H9 (cell line): ENCODE data around the gene TCF7L2. TPM values are rescaled to one million over a fixed set of nuclear protein-coding genes. Genes with fewer than 3 reads are reported as not detected.

ENCODE experiments used
- DNase-seq: peaks from one replicate; pipeline ENCODE4 v3.0.0-alpha.2; 2017
- H2AFZ ChIP-seq: one replicate; pipeline ENCODE4 v1.6.1; 2013; ENCODE audit warnings: mild to moderate bottlenecking, low read length, control low read depth, moderate library complexity
- H2AK5ac ChIP-seq: 2 replicates; pipeline ENCODE4 v1.6.1; 2013; ENCODE audit warnings: low read length, control low read depth, mixed read lengths; ENCODE audit not compliant: insufficient read length
- H2BK120ac ChIP-seq: one replicate; pipeline ENCODE4 v1.6.1; 2013; ENCODE audit warnings: low read depth, mild to moderate bottlenecking, low read length, control low read depth, inconsistent platforms; ENCODE audit not compliant: poor library complexity, severe bottlenecking
- H2BK12ac ChIP-seq: 2 replicates; pipeline ENCODE4 v1.6.1; 2013; ENCODE audit warnings: low read length, control low read depth, mixed read lengths, low read depth; ENCODE audit not compliant: insufficient read length
- H2BK15ac ChIP-seq: 2 replicates; pipeline ENCODE4 v1.6.1; 2013; ENCODE audit warnings: low read depth, low read length, control low read depth
- H2BK20ac ChIP-seq: one replicate; pipeline ENCODE4 v1.6.1; 2013; ENCODE audit warnings: low read depth, mild to moderate bottlenecking, low read length, control low read depth, inconsistent platforms; ENCODE audit not compliant: poor library complexity, severe bottlenecking
- H2BK5ac ChIP-seq: 2 replicates; pipeline ENCODE4 v1.6.1; 2013; ENCODE audit warnings: low read length, control low read depth, mixed read lengths; ENCODE audit not compliant: insufficient read length
- H3K14ac ChIP-seq: 2 replicates; pipeline ENCODE4 v1.6.1; 2013; ENCODE audit warnings: low read length, control low read depth; ENCODE audit not compliant: insufficient read depth
- H3K18ac ChIP-seq: 2 replicates; pipeline ENCODE4 v1.6.1; 2013; ENCODE audit warnings: low read depth, mild to moderate bottlenecking, mixed read lengths, low read length, control low read depth; ENCODE audit not compliant: insufficient read length
- H3K23ac ChIP-seq: 2 replicates; pipeline ENCODE4 v1.6.1; 2013; ENCODE audit warnings: low read length, control low read depth, mixed read lengths, low read depth; ENCODE audit not compliant: insufficient read length
- H3K23me2 ChIP-seq: 2 replicates; pipeline ENCODE4 v1.6.1; 2013; ENCODE audit warnings: low read depth, mild to moderate bottlenecking, mixed read lengths, low read length, control low read depth; ENCODE audit not compliant: insufficient read length, poor library complexity, severe bottlenecking
- H3K27ac ChIP-seq: 2 replicates; pipeline ENCODE4 v1.5.1; 2013; ENCODE audit warnings: low read length, control low read depth, mixed read lengths, low read depth; ENCODE audit not compliant: insufficient read length
- H3K27me3 ChIP-seq: 2 replicates; pipeline ENCODE4 v1.6.1; 2013; ENCODE audit warnings: low read length, control low read depth, inconsistent platforms; ENCODE audit not compliant: insufficient read depth
- H3K4ac ChIP-seq: 2 replicates; pipeline ENCODE4 v1.6.1; 2013; ENCODE audit warnings: low read depth, mild to moderate bottlenecking, control low read depth, inconsistent platforms, low read length, moderate library complexity
- H3K4me1 ChIP-seq: 2 replicates; pipeline ENCODE4 v1.6.1; 2013; ENCODE audit warnings: low read length, control low read depth, inconsistent platforms; ENCODE audit not compliant: insufficient read depth
- H3K4me2 ChIP-seq: 2 replicates; pipeline ENCODE4 v1.6.1; 2013; ENCODE audit warnings: low read length, control low read depth, mixed read lengths; ENCODE audit not compliant: insufficient read length, insufficient read depth
- H3K56ac ChIP-seq: 2 replicates; pipeline ENCODE4 v1.6.1; 2013; ENCODE audit warnings: low read depth, mild to moderate bottlenecking, mixed read lengths, low read length, control low read depth; ENCODE audit not compliant: insufficient read length
- H3K79me1 ChIP-seq: 2 replicates; pipeline ENCODE4 v1.6.1; 2013; ENCODE audit warnings: low read depth, mild to moderate bottlenecking, moderate library complexity, low read length, control low read depth, inconsistent platforms; ENCODE audit not compliant: insufficient read depth, poor library complexity, severe bottlenecking
- H3K79me2 ChIP-seq: 2 replicates; pipeline ENCODE4 v1.6.1; 2013; ENCODE audit warnings: low read length, control low read depth, inconsistent platforms; ENCODE audit not compliant: insufficient read depth
- H3K9ac ChIP-seq: 2 replicates; pipeline ENCODE4 v1.6.1; 2013; ENCODE audit warnings: low read length, control low read depth, mixed read lengths; ENCODE audit not compliant: insufficient read length; ENCODE audit errors: extremely low read depth
- H3K9me3 ChIP-seq: one replicate; pipeline ENCODE4 v1.6.1; 2013; ENCODE audit warnings: low read depth, low read length, inconsistent platforms; ENCODE audit not compliant: control insufficient read depth
- H3T11ph ChIP-seq: one replicate; pipeline ENCODE4 v1.6.1; 2013; ENCODE audit warnings: mild to moderate bottlenecking, low read length, control low read depth, inconsistent platforms
- H4K20me1 ChIP-seq: one replicate; pipeline ENCODE4 v1.6.1; 2013; ENCODE audit not compliant: control insufficient read depth, insufficient read length, insufficient read depth
- H4K5ac ChIP-seq: 2 replicates; pipeline ENCODE4 v1.6.1; 2013; ENCODE audit warnings: low read depth, mild to moderate bottlenecking, mixed read lengths, low read length, control low read depth; ENCODE audit not compliant: insufficient read length
- H4K8ac ChIP-seq: replicated peaks from 2 replicates; pipeline ENCODE4 v1.6.1; 2013; ENCODE audit warnings: low read length, control low read depth, mixed read lengths, low read depth; ENCODE audit not compliant: insufficient read length
- H4K91ac ChIP-seq: 2 replicates; pipeline ENCODE4 v1.6.1; 2013; ENCODE audit warnings: low read depth, mild to moderate bottlenecking, moderate library complexity, mixed read lengths, low read length, control low read depth; ENCODE audit not compliant: insufficient read length
- H3K27ac Mint-ChIP-seq, 3 experiments: 2 replicates in 2 of 3; 3 replicates in 1 of 3; pipeline ENCODE4 v1.8.0; 2020 to 2021; ENCODE audit warnings: mixed read lengths in 3 of 3, mild to moderate bottlenecking in 1 of 3, moderate library complexity in 1 of 3
- H3K27me3 Mint-ChIP-seq: 2 replicates; pipeline ENCODE4 v1.8.0; 2021; ENCODE audit warnings: low read depth, mild to moderate bottlenecking, moderate library complexity, mixed read lengths
- H3K36me3 Mint-ChIP-seq, 3 experiments: 2 replicates in 2 of 3; 3 replicates in 1 of 3; pipeline ENCODE4 v1.8.0; 2020 to 2021; ENCODE audit warnings: low read depth in 3 of 3, mixed read lengths in 3 of 3; ENCODE audit not compliant: insufficient read depth in 1 of 3
- H3K4me1 Mint-ChIP-seq, 2 experiments: 2 replicates each; pipeline ENCODE4 v1.8.0; 2020; ENCODE audit warnings: mixed read lengths in 2 of 2
- H3K4me3 Mint-ChIP-seq, 2 experiments: 2 replicates in 1 of 2; 3 replicates in 1 of 2; pipeline ENCODE4 v1.8.0; 2020 to 2021; ENCODE audit warnings: mild to moderate bottlenecking in 2 of 2, mixed read lengths in 2 of 2, moderate library complexity in 1 of 2
- H3K9me3 Mint-ChIP-seq, 2 experiments: 2 replicates in 1 of 2; 3 replicates in 1 of 2; pipeline ENCODE4 v1.8.0; 2020; ENCODE audit warnings: mild to moderate bottlenecking in 2 of 2, mixed read lengths in 2 of 2, moderate library complexity in 1 of 2
- WGBS: extraction: QIAGEN DNeasy Blood & Tissue Kit; methylation state at CpG from one replicate; pipeline ENCODE4 v1.1.7; 2013; ENCODE audit warnings: missing lambda C conversion rate, low lambda C conversion rate, mixed read lengths; ENCODE audit not compliant: insufficient read length; ENCODE audit errors: extremely low coverage; 5-methylcytosine and 5-hydroxymethylcytosine counted together
- total RNA-seq: library from RNA; stranded (reverse); gene quantifications from 2 replicates; pipeline ENCODE4 v1.2.1, GENCODE V29; 2021
- TF ChIP-seq, protein P1 (sequence below): fragments of 200-600 bp; sonication (generic); conservative IDR thresholded peaks from 3 replicates; pipeline ENCODE4 v1.8.0; 2021; ENCODE audit warnings: antibody characterized with exemption, mild to moderate bottlenecking

Gene TCF7L2
- total RNA-seq, 1 experiment from 2014 or later, result 71.1 TPM

DNA sequence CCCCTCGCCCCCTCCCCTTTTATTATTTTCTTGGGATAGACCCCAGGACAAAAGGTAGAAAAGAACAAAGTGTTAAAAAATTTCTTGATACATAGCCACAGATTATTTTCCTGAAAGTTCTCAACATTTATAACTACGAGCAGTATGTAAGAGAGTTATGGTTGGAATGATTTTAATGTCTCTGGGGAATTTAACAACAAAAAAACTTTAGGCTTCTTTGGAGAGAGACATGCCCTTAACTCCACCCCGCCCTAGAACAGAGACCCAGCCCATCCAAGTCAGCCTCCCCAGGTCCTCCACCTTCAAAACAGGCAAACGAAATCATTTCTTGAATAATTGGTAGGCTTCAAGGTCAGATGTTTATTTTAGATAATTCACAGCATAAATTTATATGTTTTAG, 97.1 kb downstream of the TCF7L2 start:
- Histone ChIP-seq H3K23me2 (no peaks in the 10 kb centered on the region), H3K4me1 (peaks cover 21% of the 10 kb centered on the region; the same call in 1 of the 2 replicates), H3K27me3 (no peaks in the 10 kb centered on the region), H2BK20ac (no peak overlapping the region), H2BK5ac (no peak overlapping the region), H2BK12ac (no peak overlapping the region), H3K9me3 (no peaks in the 10 kb centered on the region), H3K4ac (no peak overlapping the region), H4K8ac (no peak overlapping the region), H2AK5ac (no peak overlapping the region), H3K23ac (no peak overlapping the region), H3K14ac (no peak overlapping the region), H4K5ac (no peak overlapping the region), H3K18ac (no peak overlapping the region), H2AFZ (no peak overlapping the region), H3T11ph (no peak overlapping the region), H3K56ac (no peak overlapping the region), H3K79me2 (peaks cover 20% of the 10 kb centered on the region; the same call in 1 of the 2 replicates), H3K27ac (no peak overlapping the region), H4K91ac (no peak overlapping the region), H2BK120ac (no peak overlapping the region), H3K4me2 (no peak overlapping the region), H4K20me1 (no peaks in the 10 kb centered on the region), H3K9ac (no peak overlapping the region), H3K79me1 (peaks cover 11% of the 10 kb centered on the region), H2BK15ac (no peak overlapping the region)
- Mint-ChIP-seq H3K4me3 (no peak overlapping the region), H3K4me1 (peaks cover 90 to 94% of the 10 kb centered on the region in 2 experiments), H3K9me3 (no peaks in the 10 kb centered on the region; a peak in 1 of 5 replicates), H3K27ac (no peak overlapping the region), H3K27me3 (no peaks in the 10 kb centered on the region), H3K36me3 (peaks cover 27 to 32% (median 27%) of the 10 kb centered on the region in 3 experiments)
- DNase-seq, result no peak
- no CpG with 5 or more reads among the region's 4 CpGs for WGBS
- TF ChIP-seq, protein P1, sequence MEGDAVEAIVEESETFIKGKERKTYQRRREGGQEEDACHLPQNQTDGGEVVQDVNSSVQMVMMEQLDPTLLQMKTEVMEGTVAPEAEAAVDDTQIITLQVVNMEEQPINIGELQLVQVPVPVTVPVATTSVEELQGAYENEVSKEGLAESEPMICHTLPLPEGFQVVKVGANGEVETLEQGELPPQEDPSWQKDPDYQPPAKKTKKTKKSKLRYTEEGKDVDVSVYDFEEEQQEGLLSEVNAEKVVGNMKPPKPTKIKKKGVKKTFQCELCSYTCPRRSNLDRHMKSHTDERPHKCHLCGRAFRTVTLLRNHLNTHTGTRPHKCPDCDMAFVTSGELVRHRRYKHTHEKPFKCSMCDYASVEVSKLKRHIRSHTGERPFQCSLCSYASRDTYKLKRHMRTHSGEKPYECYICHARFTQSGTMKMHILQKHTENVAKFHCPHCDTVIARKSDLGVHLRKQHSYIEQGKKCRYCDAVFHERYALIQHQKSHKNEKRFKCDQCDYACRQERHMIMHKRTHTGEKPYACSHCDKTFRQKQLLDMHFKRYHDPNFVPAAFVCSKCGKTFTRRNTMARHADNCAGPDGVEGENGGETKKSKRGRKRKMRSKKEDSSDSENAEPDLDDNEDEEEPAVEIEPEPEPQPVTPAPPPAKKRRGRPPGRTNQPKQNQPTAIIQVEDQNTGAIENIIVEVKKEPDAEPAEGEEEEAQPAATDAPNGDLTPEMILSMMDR, result no peak
